DND-41 (cell line): ENCODE results near the gene FGF5.

ENCODE experiments used
- ATAC-seq: fragments of 200-7000 bp; cut with Tn5 transposase; 3 replicates; pipeline ENCODE4 v1.9.1; 2021; ENCODE audit warnings: low read depth; ENCODE audit not compliant: insufficient read depth
- DNase-seq: peaks from one replicate; pipeline ENCODE4 v3.0.0-alpha.2; 2020
- H2AFZ ChIP-seq: 2 replicates; pipeline ENCODE4 v1.6.0; 2012; ENCODE audit warnings: low read depth, low read length
- H3K27ac ChIP-seq: 2 replicates; pipeline ENCODE4 v1.5.1; 2012; ENCODE audit warnings: low read length, inconsistent platforms
- H3K27me3 ChIP-seq: fragments of 200-600 bp; sonication (generic); 2 replicates; pipeline ENCODE4 v1.6.0; 2012; ENCODE audit warnings: low read length, mild to moderate bottlenecking, inconsistent platforms; ENCODE audit not compliant: insufficient read depth, poor library complexity
- H3K36me3 ChIP-seq: 2 replicates; pipeline ENCODE4 v1.5.1; 2012; ENCODE audit warnings: low read length, inconsistent platforms; ENCODE audit not compliant: insufficient read depth
- H3K4me1 ChIP-seq: 2 replicates; pipeline ENCODE4 v1.5.1; 2012; ENCODE audit warnings: mild to moderate bottlenecking, low read length; ENCODE audit not compliant: insufficient read depth
- H3K4me2 ChIP-seq: 2 replicates; pipeline ENCODE4 v1.6.0; 2012; ENCODE audit warnings: mild to moderate bottlenecking, moderate library complexity, low read length, inconsistent platforms; ENCODE audit not compliant: insufficient read depth
- H3K4me3 ChIP-seq, 2 experiments: fragments of 200-600 bp in 1 of 2; shearing (Covaris generic) in 1 of 2; 2 replicates each; pipeline ENCODE4 v1.5.1; 2012 to 2016; ENCODE audit warnings: inconsistent platforms in 2 of 2, low read length in 2 of 2, mild to moderate bottlenecking in 2 of 2, low read depth in 1 of 2, moderate library complexity in 1 of 2
- H3K79me2 ChIP-seq: 2 replicates; pipeline ENCODE4 v1.6.0; 2012; ENCODE audit warnings: low read length, inconsistent platforms; ENCODE audit not compliant: insufficient read depth
- H3K9ac ChIP-seq: 2 replicates; pipeline ENCODE4 v1.6.0; 2012; ENCODE audit warnings: low read depth, mild to moderate bottlenecking, inconsistent platforms, low read length, moderate library complexity
- H3K9me3 ChIP-seq: 2 replicates; pipeline ENCODE4 v1.5.1; 2012; ENCODE audit warnings: low read length, moderate library complexity, mild to moderate bottlenecking, inconsistent platforms; ENCODE audit not compliant: insufficient read depth, severe bottlenecking
- H4K20me1 ChIP-seq: 2 replicates; pipeline ENCODE4 v1.6.0; 2012; ENCODE audit warnings: low read length; ENCODE audit not compliant: insufficient read depth
- EZH2 ChIP-seq: IDR thresholded peaks from 3 replicates; pipeline ENCODE4 v1.6.1; 2012; ENCODE audit warnings: borderline replicate concordance, low read depth, mild to moderate bottlenecking, moderate library complexity, low read length, inconsistent platforms; ENCODE audit not compliant: severe bottlenecking
- TF ChIP-seq, protein P1 (sequence below): IDR thresholded peaks from 2 replicates; pipeline ENCODE4 v1.5.1; 2012; ENCODE audit warnings: borderline replicate concordance, low read length, moderate library complexity, mild to moderate bottlenecking; ENCODE audit not compliant: poor library complexity, severe bottlenecking; ENCODE audit errors: extremely low read depth

Gene FGF5

DNA sequence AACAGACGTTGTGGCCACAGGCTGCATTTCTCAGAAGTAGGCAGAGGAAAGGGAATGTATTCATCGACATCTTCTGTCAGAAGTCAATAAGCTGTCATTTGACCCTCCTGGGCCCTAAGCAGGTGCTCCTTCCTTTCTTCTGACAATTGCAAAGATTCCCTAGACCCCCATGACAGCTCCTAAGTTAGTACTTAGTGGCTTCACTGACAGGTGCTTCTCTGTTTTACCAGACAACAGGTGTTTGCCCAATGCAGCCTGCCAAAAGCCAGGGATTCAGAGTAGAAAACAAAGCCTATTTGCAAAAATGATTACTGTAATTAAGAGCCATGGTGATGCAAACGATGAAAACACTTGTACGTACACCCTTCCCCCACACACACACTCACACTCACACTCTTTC, 7.5 kb upstream of the FGF5 start:
- ATAC-seq: no peak
- DNase-seq: no peak
- no peak overlapping the region for H3K4me3 ChIP-seq

DNA sequence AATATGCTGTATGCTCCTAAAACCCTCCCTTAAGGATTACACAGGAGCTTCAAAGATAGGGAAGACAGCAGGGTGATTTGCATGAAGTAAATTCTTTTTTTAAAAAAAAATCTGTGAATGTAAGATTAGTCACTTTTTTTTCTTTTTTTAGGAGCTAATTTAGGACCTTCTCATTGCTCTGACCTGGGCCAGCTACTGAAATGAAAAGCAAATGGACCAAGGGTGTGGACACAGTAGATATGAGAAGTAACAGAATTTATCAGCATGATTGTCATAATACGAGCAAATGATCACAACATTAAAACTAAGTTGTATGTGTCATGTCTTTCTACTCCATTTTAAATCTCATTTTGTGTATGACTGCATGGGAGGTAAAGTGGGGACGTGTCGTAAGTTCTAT, 6.6 kb upstream of the FGF5 start:
- Histone ChIP-seq H3K27me3 (no peaks in the 10 kb centered on the region), H4K20me1 (no peaks in the 10 kb centered on the region), H3K27ac (no peak overlapping the region), H3K79me2 (no peaks in the 10 kb centered on the region), H3K36me3 (no peaks in the 10 kb centered on the region), H3K4me2 (no peak overlapping the region), H3K9me3 (no peaks in the 10 kb centered on the region), H2AFZ (no peak overlapping the region), H3K4me3 (no peak overlapping the region), H3K4me1 (no peaks in the 10 kb centered on the region), H3K9ac (no peak overlapping the region)
- DNase-seq (no peak), ATAC-seq (no peak)
- TF ChIP-seq, protein P1, sequence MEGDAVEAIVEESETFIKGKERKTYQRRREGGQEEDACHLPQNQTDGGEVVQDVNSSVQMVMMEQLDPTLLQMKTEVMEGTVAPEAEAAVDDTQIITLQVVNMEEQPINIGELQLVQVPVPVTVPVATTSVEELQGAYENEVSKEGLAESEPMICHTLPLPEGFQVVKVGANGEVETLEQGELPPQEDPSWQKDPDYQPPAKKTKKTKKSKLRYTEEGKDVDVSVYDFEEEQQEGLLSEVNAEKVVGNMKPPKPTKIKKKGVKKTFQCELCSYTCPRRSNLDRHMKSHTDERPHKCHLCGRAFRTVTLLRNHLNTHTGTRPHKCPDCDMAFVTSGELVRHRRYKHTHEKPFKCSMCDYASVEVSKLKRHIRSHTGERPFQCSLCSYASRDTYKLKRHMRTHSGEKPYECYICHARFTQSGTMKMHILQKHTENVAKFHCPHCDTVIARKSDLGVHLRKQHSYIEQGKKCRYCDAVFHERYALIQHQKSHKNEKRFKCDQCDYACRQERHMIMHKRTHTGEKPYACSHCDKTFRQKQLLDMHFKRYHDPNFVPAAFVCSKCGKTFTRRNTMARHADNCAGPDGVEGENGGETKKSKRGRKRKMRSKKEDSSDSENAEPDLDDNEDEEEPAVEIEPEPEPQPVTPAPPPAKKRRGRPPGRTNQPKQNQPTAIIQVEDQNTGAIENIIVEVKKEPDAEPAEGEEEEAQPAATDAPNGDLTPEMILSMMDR: no peak
- TF ChIP-seq EZH2: no peak

More for the DNA sequence above, 7.5 kb upstream of the FGF5 start:
- no peaks in the 10 kb centered on the region for H3K4me1 ChIP-seq
- no peak for TF ChIP-seq EZH2
- TF ChIP-seq, protein P1: no peak
- H3K27ac ChIP-seq: no peak overlapping the region
- H3K79me2 ChIP-seq: no peaks in the 10 kb centered on the region
- H3K4me2 ChIP-seq: no peak overlapping the region
- H3K9me3 ChIP-seq: no peaks in the 10 kb centered on the region
- H3K27me3 ChIP-seq: no peaks in the 10 kb centered on the region
- no peak overlapping the region for H3K9ac ChIP-seq
- H3K36me3 ChIP-seq: no peaks in the 10 kb centered on the region
- no peak overlapping the region for H2AFZ ChIP-seq
- no peaks in the 10 kb centered on the region for H4K20me1 ChIP-seq

DNA sequence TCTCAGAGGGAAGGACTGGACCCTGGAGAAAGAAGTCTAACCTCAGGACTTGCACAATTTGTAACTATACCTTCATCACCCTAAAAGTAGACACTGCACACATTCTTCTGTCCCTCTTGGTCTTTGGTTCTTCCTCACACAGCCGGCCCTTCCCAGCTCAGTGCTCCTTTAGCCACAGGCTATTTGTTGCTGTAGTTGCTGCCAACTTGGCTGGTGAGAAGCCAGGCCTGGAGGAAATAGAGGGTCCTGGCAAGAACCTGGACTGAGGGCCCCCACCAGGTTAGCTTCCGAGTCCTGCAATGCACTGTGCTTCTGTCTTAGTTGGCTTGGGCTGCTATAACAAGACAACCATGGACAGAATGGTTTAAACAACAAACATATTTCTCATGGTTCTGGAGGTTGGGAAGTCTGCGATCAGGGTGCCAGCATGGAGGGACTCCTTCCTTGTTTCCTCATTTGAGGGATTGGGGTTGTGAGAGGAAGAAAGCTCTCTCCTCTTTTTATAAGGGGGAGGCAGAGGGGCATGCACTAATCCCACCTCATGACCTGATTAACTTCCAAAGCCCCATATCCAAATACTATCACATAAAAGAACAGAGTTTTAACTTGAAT, 4.4 kb upstream of the FGF5 start:
- Histone ChIP-seq H3K9ac (no peak overlapping the region), H3K79me2 (no peaks in the 10 kb centered on the region), H3K4me1 (no peaks in the 10 kb centered on the region), H3K9me3 (no peaks in the 10 kb centered on the region), H3K27me3 (no peaks in the 10 kb centered on the region), H2AFZ (no peak overlapping the region), H3K4me2 (no peak overlapping the region), H3K27ac (no peak overlapping the region), H3K36me3 (no peaks in the 10 kb centered on the region), H3K4me3 (no peak overlapping the region), H4K20me1 (no peaks in the 10 kb centered on the region)
- ATAC-seq (no peak), DNase-seq (no peak)
- TF ChIP-seq, protein P1: no peak
- TF ChIP-seq EZH2: no peak
